ENCODE measurements around the gene CCND2.

Gene CCND2

GRCh38 chr12:4273652-4274395, at the start of gene CCND2:
Gene CCND2, plus strand, starts transcription at chr12:4273762. Its CDS starts 279 bp downstream, at chr12:4274041.
- H3K4me3 ChIP-seq (ENCODE audit: control insufficient read depth, low read depth, low read length) = peak within 1 kb of the TSS; percentile 45
- DNase-seq (ENCODE audit: low read depth) = no peak
- no peak for TF ChIP-seq CTCF (IDR thresholded peaks at IDR 0.05; ENCODE audit: control insufficient read depth, insufficient read depth, low read depth, low read length, missing control alignments)

- TF ChIP-seq CTCF (IDR thresholded peaks at IDR 0.05; ENCODE audit: control insufficient read depth, insufficient read depth, low read depth, low read length, missing control alignments) = no peak
- DNase-seq (ENCODE audit: low read depth) = no peak
- H3K4me3 ChIP-seq (ENCODE audit: control insufficient read depth, low read depth, low read length) = no peak overlapping the region
These were observed 49.2 kb upstream of the CCND2 start for GRCh38 chr12:4224206-4224889.

- no peak for TF ChIP-seq CTCF (IDR thresholded peaks at IDR 0.05; ENCODE audit: control insufficient read depth, insufficient read depth, low read depth, low read length, missing control alignments)
- no peak overlapping the region for H3K4me3 ChIP-seq (ENCODE audit: control insufficient read depth, low read depth, low read length)
- no peak for DNase-seq (ENCODE audit: low read depth)
These were observed 48.0 kb upstream of the CCND2 start for GRCh38 chr12:4225571-4225970.

- DNase-seq (ENCODE audit: low read depth) = no peak
- no peak for TF ChIP-seq CTCF (IDR thresholded peaks at IDR 0.05; ENCODE audit: control insufficient read depth, insufficient read depth, low read depth, low read length, missing control alignments)
These were observed 46.5 kb upstream of the CCND2 start for GRCh38 chr12:4227046-4227445.

GRCh38 chr12:4228122-4228580, 45.4 kb upstream of the CCND2 start:
- no peak for DNase-seq (ENCODE audit: low read depth)
- TF ChIP-seq CTCF (IDR thresholded peaks at IDR 0.05; ENCODE audit: control insufficient read depth, insufficient read depth, low read depth, low read length, missing control alignments) = no peak
- H3K4me3 ChIP-seq (ENCODE audit: control insufficient read depth, low read depth, low read length) = no peak overlapping the region

More at GRCh38 chr12:4227046-4227445, 46.5 kb upstream of the CCND2 start:
- H3K4me3 ChIP-seq (ENCODE audit: control insufficient read depth, low read depth, low read length) = no peak overlapping the region

GRCh38 chr12:4230526-4230925, 43.0 kb upstream of the CCND2 start:
- no peak for TF ChIP-seq CTCF (IDR thresholded peaks at IDR 0.05; ENCODE audit: control insufficient read depth, insufficient read depth, low read depth, low read length, missing control alignments)
- no peak overlapping the region for H3K4me3 ChIP-seq (ENCODE audit: control insufficient read depth, low read depth, low read length)
- no peak for DNase-seq (ENCODE audit: low read depth)
